ENCODE measurements around the gene PTPRT. TPM values are rescaled to one million over a fixed set of nuclear protein-coding genes. Genes with fewer than 3 reads are reported as not detected.
A peak's percentile ranks its signal among the peaks of the same experiment; 100 is the strongest.

PTPRT gene
- total RNA-seq, 1 experiment from 2014 or later = 0.13 TPM

DNA sequence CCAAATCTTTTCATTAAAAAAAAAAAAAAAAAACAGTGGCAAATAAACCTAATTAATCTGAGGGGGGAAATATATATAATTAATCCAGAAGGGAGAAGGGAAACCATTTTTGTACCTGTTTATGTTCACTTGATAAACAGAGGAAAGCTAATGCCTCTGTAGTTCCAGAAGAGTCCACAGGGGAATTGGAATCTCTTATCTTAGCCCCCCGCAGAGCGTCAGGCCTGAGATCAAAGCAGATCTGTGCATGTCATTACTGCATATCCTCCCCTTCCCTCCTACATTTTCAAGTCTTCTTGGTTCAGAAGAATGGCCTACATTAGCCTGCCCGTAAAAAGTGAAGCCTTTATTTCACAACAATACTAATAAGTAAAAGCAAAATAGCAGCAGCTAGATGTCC is 157.2 kb downstream of the PTPRT start:
- Histone ChIP-seq H3K27me3 (ENCODE audit: insufficient read depth, low read length) (no peaks in the 10 kb centered on the region; the same call in 1 of the 2 replicates), H3K18ac (ENCODE audit: insufficient read length, low read depth, low read length) (no peak overlapping the region), H3K56ac (ENCODE audit: insufficient read length, low read depth, low read length) (no peak overlapping the region), H3K23me2 (ENCODE audit: insufficient read length, low read depth, low read length, poor library complexity, severe bottlenecking) (no peaks in the 10 kb centered on the region), H3K79me2 (ENCODE audit: insufficient read depth, low read length) (no peaks in the 10 kb centered on the region), H2BK15ac (ENCODE audit: low read depth, low read length) (no peak overlapping the region), H4K5ac (ENCODE audit: insufficient read length, low read depth, low read length) (no peak overlapping the region), H4K8ac (replicated peaks; ENCODE audit: insufficient read length, low read depth, low read length) (no peak overlapping the region), H3K4ac (ENCODE audit: low read depth, low read length) (no peak overlapping the region), H3K27ac (ENCODE audit: insufficient read length, low read depth, low read length) (no peak overlapping the region), H3K14ac (ENCODE audit: insufficient read depth, low read length) (no peak overlapping the region), H2BK12ac (ENCODE audit: insufficient read length, low read depth, low read length) (no peak overlapping the region), H4K91ac (ENCODE audit: insufficient read length, low read depth, low read length) (no peak overlapping the region), H3T11ph (ENCODE audit: low read length) (no peak overlapping the region), H3K4me2 (ENCODE audit: insufficient read depth, insufficient read length, low read length) (no peak overlapping the region), H4K20me1 (ENCODE audit: control insufficient read depth, insufficient read depth, insufficient read length) (no peaks in the 10 kb centered on the region), H3K9me3 (ENCODE audit: control insufficient read depth, low read depth, low read length) (no peaks in the 10 kb centered on the region), H2AFZ (ENCODE audit: low read length) (no peak overlapping the region), H2BK20ac (ENCODE audit: low read depth, low read length, poor library complexity, severe bottlenecking) (no peak overlapping the region), H3K9ac (ENCODE audit: extremely low read depth, insufficient read length, low read length) (no peak overlapping the region), H2BK120ac (ENCODE audit: low read depth, low read length, poor library complexity, severe bottlenecking) (no peak overlapping the region), H3K79me1 (ENCODE audit: insufficient read depth, low read depth, low read length, poor library complexity, severe bottlenecking) (no peaks in the 10 kb centered on the region), H2AK5ac (ENCODE audit: insufficient read length, low read length) (no peak overlapping the region), H3K23ac (ENCODE audit: insufficient read length, low read depth, low read length) (no peak overlapping the region), H3K4me1 (ENCODE audit: insufficient read depth, low read length) (no peaks in the 10 kb centered on the region), H2BK5ac (ENCODE audit: insufficient read length, low read length) (no peak overlapping the region)
- Mint-ChIP-seq H3K27me3 (ENCODE audit: low read depth) (peaks cover 61% of the 10 kb centered on the region), H3K4me1 (peaks cover 11 to 32% of the 10 kb centered on the region in 2 experiments), H3K9me3 (no peaks in the 10 kb centered on the region; a peak in 1 of 5 replicates), H3K4me3 (no peak overlapping the region), H3K27ac (no peak overlapping the region), H3K36me3 (ENCODE audit: insufficient read depth in 1 of 3, low read depth in 3 of 3) (no peaks in the 10 kb centered on the region)
- no peak for DNase-seq
- TF ChIP-seq, protein P1, sequence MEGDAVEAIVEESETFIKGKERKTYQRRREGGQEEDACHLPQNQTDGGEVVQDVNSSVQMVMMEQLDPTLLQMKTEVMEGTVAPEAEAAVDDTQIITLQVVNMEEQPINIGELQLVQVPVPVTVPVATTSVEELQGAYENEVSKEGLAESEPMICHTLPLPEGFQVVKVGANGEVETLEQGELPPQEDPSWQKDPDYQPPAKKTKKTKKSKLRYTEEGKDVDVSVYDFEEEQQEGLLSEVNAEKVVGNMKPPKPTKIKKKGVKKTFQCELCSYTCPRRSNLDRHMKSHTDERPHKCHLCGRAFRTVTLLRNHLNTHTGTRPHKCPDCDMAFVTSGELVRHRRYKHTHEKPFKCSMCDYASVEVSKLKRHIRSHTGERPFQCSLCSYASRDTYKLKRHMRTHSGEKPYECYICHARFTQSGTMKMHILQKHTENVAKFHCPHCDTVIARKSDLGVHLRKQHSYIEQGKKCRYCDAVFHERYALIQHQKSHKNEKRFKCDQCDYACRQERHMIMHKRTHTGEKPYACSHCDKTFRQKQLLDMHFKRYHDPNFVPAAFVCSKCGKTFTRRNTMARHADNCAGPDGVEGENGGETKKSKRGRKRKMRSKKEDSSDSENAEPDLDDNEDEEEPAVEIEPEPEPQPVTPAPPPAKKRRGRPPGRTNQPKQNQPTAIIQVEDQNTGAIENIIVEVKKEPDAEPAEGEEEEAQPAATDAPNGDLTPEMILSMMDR (conservative IDR thresholded peaks at IDR 0.05) = peak; percentile 49
- no CpG with 5 or more reads among the region's 3 CpGs for WGBS (ENCODE audit: extremely low coverage, insufficient read length, low lambda C conversion rate)
